ENCODE results near the gene NF2. TPM values are rescaled to one million over a fixed set of nuclear protein-coding genes. Genes with fewer than 3 reads are reported as not detected.
A peak's percentile ranks its signal among the peaks of the same experiment; 100 is the strongest.
"Not testable (repeated sequence)": the region's sequence is repeated elsewhere in the genome, so short reads cannot be mapped to it uniquely, and the experiment has no call there.

The NF2 gene
- 94.1 and 127 TPM in 2 replicates for total RNA-seq

DNA sequence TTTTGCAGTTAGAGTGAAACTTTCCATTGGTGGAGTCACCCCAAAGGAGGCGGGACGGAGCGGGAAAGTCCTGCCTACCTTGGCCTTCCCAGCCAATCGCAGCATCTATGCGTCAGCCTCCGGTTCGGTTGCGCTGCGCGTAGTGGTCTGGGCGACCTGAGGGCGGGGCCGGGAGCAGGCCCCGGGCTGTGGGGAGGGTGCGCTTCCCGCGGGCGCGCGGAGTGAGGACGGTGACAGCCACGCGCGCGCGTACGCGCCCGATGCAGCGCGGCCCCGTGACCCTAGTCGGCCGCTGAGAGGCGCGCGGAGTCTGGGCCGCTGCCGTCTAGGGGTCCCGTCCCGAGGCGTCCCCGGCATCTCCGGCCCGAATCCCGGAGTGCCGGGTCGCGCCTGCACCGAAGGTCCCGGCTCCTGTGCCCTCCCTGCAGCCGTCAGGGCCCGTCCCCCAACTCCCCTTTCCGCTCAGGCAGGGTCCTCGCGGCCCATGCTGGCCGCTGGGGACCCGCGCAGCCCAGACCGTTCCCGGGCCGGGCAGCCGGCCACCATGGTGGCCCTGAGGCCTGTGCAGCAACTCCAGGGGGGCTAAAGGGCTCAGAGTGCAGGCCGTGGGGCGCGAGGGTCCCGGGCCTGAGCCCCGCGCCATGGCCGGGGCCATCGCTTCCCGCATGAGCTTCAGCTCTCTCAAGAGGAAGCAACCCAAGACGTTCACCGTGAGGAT, at the start of gene NF2:
Gene NF2 (plus strand): TSS at position 276 of the 718 bp plus-strand sequence. CDS start 366 bp downstream, at position 642.
- peak; percentile 98 for DNase-seq (ENCODE audit: low read depth, low spot score)

DNA sequence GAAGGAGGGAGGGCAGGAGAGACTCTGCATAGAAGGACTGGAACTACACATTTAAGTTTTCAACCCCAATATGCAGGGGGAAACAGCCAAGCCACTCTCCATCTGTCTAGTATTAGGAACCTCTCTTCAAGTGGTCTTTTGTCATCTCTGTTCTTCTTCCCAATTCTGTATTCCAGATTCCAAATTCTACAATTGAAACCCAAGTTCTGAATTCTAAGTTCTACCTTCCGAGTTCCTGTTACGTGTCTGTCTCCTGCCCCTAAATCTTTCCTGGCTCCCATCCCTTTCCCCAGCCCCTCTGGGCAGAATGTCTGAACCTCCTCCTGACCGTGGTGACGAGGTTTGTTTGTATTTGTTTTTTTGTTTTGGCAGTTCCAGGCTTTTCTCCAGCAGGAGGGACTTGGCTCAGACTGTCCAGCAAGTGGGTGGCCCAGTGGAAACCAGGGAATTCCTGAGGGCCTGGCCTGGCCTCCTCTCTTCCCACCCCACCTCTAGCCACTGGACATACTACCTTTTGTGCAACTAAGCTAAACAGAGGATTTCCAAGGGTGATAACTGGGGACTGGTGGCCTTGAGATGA, 48.3 kb upstream of the NF2 start:
- DNase-seq (ENCODE audit: low read depth, low spot score), result no peak

DNA sequence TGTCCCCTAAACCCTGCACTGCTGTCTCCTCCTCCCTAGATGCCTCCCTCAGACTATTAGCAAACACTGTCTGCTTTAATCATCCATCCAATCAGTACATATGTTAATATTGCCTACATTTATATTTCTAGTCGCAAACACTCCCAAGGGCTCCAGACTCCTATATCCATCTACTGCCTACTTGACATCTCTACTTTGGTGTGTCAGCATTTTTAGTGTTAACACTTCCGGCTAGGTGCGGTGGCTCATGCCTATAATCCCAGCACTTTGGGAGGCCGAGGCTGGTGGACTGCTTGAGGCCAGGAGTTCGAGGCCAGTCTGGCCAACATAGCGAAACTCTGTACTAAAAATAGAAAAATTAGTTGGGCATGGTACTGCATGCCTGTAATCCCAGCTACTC, 44.4 kb upstream of the NF2 start:
- no peak for DNase-seq (ENCODE audit: low read depth, low spot score)

DNA sequence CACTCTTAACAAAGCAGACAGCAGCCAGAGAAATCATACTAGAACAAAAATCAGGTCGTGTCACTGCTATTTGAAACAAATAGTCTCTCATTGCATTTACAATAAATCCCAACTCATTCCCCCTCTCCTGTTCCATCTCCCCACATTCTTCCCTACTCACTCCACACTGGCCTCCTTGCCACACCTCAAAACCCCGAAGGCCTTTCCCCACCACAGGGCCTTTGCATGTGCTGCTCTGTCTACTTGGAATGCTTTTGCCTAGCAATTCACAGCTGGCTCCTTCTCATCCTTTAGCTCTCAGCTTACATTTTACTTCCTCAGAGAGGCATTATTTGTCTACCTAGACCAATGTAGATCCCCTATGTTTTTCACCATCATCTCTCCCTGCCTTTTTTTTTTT, 43.6 kb upstream of the NF2 start:
- DNase-seq (ENCODE audit: low read depth, low spot score), result no peak

DNA sequence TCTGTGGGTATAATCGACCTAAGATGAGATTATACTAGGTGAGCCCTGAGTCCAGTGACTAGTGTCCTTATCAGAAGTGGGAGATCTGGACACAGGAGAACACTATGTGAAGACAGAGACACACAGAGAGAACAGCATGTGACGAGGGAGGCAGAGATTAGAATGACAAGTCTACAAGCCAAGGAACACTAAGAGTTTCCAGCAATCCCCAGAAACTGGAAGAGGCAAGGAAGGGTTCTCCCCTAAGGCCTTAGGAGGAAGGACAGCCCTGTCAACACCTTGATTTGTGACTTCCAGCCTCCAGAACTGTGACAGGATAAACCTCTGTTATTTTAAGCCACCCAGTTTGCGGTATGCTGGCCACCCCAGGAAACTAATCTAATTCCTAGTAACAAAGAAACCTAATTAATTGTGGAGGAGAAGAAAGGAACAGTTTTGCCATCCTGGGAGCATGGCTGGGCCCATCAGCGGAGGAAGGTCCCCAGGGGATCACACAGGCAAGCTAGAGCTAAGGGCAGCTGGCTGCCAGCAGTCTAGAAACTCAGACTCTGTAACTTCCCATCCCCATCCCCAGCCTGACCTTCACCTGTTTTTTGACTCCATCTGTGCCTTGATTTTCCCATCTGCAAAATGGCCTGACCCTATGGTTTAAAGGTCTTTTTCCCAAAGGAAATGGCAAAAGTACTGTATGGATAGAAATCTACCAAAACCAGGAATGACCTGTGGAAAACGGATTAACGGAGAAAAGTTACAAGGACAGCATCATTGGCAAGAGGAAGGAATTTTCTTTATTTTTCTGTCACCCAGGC, 39.6 kb upstream of the NF2 start:
- no peak for DNase-seq (ENCODE audit: low read depth, low spot score)

DNA sequence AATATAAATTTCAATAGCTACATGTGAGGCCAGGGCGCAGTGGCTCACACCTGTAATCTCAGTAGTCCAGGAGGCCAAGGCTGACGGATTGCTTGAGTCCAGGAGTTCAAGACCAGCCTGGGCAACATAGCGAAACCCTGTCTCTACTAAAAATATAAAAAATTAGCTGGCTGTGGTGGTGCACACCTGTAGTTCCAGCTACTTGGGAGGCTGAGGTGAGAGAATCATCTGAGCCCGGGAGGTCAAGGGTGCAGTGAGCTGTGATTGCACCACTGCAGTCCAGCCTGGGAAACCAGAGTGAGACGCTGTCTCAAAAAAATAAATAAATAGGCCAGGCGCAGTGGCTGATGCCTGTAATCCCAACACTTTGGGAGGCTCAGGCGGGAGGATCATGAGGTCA, 36.9 kb upstream of the NF2 start:
- DNase-seq (ENCODE audit: low read depth, low spot score), result not testable (repeated sequence)

DNA sequence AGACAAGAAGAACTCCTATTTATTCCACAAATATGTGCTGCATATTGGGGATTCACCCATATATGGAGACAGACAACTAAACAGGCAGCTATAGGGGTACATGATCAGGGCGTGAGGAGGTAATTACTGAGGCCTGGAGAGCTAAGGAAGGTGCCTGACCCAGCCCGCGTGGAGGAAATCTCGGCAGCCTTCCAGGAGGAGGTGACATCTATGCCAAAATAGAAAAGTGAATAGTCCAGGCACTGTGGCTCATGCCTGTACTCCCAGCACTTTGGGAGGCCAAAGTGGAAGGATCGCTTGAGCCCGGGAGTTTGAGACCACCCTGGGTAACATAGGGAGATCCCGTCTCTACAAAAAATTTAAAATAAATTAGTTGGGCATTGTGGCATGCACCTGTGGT, 36.1 kb upstream of the NF2 start:
- DNase-seq (ENCODE audit: low read depth, low spot score), result no peak

DNA sequence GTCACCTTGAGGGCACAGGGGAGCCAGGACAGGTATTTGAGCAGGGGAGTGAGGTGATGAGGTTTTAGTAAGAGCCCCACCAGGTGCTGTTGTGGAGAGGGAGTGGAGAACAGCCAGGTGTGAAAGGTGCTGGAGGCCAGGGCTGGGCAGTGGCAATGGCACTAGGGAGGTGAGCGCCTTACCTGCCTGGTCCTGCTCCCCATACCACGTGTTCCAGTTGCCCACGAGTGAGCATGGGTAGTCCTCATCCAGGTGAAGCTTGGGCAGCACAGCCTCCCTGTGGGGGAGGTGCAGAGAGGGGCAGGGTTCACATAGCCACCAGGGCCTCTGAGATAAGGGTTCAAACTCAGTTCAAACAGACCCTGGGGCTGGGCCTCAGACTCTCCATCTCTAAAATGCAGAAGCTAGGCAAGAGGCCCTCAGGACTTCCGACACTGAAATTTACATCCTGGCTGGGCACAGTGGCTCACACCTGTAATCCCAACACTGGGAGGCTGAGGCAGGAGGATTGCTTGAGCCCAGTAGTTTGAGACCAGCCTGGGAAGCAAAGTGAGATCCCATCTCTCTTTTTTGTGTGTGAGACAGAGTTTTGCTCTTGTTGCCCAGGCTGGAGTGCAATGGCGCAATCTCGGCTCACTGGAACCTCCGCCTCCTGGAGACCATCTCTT, 34.3 kb upstream of the NF2 start:
- no peak for DNase-seq (ENCODE audit: low read depth, low spot score)

DNA sequence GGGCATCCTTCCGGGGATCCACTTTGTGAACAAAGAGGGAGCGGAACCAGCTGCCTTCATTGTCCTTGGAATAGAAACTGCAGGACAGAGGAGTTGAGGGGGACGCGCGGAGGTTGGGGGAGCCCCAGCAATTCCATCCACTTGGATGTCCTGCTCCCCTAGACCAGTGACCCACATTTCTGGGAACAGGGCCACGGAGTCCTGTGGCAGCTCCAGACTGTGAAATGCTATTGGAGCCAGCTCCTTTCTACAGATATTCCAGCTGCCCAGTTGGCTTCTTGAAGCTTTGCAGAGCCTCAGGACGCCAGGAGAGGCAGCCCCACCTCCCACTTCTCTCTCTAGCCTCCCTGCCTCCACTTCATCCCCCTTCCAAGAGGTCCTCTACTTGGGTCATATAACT, 33.0 kb upstream of the NF2 start:
- DNase-seq (ENCODE audit: low read depth, low spot score), result no peak

DNA sequence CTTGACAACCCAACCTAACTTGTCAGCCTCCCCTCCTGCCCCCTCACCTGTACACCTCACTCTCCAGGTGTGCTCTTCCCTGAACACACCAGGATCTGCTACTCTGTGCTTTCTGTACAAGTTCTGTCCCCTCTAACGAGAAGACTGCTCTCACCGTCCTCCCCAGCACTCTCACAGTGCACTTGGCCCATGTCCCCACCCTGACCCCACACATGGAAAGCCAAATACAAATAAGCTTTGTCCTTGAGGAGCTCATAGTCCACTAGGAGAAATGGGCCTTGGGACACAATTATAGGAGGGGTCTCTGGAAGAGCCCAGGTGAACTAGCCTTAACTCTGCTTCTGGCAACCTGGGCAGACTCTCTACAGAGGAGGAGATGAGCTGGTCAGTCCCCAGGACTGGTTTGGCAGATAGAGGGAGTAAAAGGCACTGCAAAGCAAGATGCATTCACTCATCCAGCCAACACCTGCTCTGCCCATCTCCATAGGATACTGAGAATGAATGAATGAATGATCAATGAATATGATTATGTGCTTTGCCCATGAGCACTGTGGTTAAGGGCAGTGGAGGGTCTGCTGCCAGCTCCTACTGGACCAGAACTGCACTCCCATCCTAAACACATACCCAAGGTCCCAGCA, 32.4 kb upstream of the NF2 start:
- no peak for DNase-seq (ENCODE audit: low read depth, low spot score)

DNA sequence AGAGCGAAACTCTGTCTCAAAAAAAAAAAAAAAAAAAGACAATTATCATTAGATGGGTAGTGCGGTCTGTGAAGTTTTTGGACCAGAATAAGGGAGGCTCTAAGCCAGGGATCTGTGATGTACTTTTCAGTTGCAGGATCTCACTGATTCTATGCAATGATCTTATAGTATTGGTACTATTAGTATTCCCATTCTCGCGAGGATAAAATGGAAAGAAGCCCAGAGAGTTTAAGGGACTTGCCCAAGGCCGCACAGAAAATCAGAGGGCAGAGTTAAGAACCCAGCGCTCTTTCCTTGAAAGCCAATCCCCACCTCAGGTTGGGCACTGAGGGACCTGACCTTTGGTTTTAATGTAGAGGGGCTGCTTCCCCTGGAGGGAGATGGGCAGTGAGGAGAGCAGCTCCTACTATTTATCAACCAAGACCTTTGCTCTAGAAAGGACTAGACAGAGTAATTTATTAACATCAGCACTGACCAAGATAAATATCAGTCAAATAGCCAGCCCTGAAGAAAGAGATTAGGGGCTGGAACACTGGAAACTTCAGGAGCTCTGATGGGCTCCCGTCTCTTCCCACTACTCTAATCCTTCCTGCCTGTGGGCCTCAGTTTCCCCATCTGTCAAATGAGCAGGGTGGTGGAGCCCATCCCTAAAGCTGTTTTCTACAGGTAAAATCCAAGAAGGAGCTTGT, 28.5 kb upstream of the NF2 start:
- no peak for DNase-seq (ENCODE audit: low read depth, low spot score)

DNA sequence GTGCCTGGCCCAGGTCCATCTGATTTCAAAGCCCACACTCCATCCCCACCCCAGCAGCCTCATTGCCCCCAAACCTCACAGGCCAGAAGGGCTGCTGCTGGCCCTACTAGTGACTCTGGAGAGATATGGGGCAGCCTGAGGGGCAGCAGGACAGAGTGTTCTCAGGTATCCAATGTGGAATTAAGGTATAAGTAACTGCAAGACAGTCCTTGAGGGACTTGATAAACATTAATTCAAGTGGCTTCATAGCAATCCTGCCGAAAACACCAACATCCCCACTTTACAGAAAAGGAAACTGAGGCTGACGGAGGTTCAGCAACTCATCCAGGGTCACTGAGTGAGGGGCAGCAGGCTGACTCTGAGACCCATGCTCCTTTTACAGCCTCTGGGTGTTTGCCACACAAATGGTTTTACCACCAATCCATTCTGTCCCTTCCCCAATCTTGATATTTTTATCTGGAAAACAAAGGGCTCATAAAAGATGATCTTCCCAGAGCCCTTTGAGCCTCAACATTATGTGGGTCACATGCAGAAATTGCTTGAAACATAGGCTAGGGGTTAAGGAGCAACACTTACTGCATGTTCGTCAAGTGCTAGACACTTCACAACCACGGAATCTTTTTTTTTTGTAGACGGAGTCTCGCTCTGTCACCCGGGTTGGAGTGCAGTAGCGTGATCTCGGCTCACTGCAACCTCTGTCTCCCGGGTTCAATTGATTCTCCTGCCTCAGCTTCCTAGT, 24.8 kb upstream of the NF2 start:
- DNase-seq (ENCODE audit: low read depth, low spot score), result no peak

DNA sequence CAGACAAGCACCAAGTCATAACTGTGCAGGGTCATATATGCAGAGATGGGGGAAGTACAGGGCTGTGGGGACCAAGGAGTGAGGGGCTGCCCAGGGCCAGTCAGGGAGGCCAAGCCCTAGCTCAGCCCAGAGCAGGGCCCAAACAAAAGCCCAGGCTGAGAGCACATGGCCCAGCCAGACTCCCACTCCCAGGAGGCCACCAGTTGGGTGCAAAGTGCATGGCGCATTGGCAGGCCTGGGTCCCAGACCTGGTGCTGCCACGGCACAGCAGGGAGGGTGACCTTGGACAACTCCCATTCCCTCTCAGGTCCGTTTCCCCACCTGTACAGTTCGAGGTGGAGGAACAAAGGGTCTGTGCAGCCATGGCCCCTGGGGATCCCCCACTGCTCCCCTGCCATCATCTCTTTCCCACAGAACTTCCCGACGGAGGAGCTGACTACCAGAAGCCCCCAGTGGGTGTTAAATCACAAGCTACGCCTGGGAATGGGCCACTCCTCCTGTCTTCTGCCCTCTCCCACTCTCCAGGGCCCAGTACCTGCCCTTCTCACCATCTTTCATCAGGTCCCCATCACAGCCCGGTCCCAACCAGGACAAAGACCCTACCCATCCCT, 23.1 kb upstream of the NF2 start:
- DNase-seq (ENCODE audit: low read depth, low spot score), result no peak

DNA sequence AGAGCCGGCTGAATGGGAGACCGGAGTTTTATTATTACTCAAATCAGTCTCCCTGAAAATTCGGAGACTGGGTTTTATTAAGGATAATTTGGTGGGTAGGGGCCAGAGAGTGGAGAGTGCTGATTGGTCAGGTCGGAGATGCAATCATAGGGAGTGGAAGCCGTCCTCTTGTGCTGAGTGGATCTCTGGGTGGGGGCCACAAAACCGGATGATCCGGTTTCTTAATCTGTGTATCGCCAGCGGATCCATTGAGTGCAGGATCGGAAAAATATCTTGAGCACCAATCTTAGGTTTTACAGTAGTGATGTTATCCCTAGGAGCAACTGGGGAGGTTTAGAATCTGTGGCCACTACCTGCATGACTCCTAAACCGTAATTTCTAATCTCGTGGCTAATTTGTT, 21.6 kb upstream of the NF2 start:
- DNase-seq (ENCODE audit: low read depth, low spot score), result no peak

DNA sequence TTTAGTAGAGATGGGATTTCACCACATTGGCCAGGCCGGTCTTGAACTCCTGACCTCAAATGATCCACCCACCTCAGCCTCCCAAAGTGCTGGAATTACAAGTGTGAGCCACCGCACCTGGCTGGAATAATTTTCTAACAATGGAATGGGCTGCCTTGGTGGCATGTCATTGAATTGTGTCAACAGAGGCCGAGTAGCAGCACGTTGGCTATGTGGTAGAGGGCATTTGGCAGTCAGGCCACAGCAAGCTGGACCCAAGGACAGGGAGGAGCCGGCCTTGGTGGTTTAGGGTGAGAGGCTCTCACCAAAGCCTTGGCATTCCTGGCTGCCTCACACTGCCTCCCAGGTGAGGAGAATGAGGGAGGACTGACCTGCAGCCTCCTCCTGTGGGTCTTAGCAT, 18.5 kb upstream of the NF2 start:
- DNase-seq (ENCODE audit: low read depth, low spot score), result no peak

DNA sequence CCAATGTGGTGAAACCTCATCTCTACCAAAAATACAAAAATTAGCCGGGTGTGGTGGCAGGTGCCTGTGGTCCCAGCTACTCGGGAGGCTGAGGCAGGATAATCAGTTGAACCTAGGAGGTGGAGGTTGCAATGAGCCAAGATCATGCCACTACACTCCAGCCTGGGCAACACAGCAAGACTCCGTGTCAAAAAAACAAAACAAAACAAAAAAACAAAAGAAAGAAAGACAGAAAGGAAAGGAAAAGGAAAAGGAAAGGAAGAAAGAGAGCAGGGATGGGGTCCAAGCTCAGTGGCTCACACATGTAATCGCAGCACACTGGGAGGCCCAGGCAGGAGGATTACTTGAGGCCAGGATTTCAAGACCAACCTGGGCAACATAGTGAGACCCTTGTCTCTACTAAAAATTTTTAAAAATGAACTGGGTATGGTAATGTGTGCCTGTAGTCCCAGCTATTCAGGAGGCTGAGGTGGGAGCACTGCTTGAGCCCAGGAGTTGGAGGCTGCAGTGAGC, 17.2 kb upstream of the NF2 start:
- not testable (repeated sequence) for DNase-seq (ENCODE audit: low read depth, low spot score)

DNA sequence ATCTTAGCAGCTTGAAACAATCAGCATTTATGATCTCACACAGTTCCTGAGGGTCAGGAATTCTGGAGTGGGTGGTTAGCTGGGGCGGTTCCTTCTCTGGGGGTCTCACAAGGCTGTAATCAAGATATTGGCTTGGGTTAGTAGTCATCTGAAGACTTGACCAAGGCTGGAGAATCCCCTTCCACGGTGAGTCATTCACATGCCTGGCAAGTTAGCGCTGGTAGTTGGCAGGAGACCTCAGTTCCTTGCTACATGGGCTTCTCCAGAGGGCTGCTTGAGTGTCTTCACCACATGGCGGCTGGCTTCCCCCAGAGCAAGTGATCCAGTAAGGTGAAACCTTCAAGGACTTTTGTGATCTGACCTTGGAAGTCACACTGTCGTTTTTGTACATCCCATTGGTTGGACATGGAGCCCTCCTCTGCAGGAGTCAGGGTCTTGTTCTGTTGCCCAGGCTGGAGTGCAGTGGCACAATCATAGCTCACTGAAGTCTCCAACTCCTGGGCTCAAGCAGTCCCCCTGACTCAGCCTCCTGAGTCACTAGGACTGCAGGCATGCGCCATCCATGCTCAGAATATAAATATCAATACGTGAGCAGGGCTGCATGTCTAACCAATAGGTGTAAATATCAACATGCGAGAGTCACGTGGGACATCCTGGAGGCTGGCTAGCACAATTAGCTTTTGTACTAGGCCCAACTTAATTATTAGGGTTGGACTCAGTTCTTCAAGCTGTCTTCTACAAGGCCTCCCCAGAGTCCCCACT, 15.3 kb upstream of the NF2 start:
- no peak for DNase-seq (ENCODE audit: low read depth, low spot score)

DNA sequence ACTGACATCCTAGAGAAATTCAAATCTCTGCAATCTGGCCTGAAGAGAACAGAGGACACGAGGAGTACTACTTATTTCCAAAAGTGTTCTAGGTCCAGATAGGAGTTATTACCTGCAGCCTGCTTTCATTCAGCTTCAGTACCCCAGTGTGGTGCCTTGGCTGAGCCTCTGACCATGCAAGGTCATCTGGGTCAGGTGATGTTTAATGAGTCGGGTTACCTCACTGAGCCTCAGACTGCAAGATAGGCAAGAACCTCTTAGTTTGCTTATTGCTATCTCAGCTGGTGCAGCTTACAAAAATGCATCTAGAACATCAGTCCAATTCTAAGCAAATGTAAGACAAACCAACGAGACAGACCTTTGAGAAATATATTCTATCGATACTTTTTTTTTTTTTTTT, 9.5 kb upstream of the NF2 start:
- DNase-seq (ENCODE audit: low read depth, low spot score), result no peak

DNA sequence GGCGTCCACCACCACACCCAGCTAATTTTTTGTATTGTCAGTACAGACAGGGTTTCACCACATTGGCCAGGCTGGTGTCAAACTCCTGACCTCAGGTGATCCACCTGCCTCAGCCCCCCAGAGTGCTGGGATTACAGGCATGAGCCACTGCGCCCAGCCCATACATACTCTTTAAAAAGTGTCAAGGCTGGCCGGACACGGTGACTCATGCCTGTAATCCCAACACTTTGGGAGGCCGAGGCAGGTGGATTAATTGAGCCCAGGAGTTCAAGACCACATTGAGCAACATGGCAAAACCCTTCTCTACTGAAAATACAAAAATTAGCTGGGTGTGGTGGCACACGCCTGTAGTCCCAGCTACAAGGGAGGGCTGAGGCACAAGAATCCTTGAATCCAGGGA, 9.0 kb upstream of the NF2 start:
- DNase-seq (ENCODE audit: low read depth, low spot score), result not testable (repeated sequence)
